ENCODE measurements around the gene BRD7.

GRCh38 chr16:50372611-50373344 lies 4.0 kb upstream of the BRD7 start:
- no peak for TF ChIP-seq CTCF (conservative IDR thresholded peaks at IDR 0.05; ENCODE audit: low read depth, low read length)
- no peak for TF ChIP-seq BHLHE40 (IDR thresholded peaks at IDR 0.05; ENCODE audit: low read depth, low read length)
- TF ChIP-seq MAFK (IDR thresholded peaks at IDR 0.05; ENCODE audit: low read depth, low read length), result no peak
- no peak for TF ChIP-seq POLR2A (IDR thresholded peaks at IDR 0.05; ENCODE audit: low read depth, low read length)

Data from IMR-90 (cell line).